HepG2 (cell line): ENCODE data around the gene TYMS. TPM values are rescaled to one million over a fixed set of nuclear protein-coding genes. Genes with fewer than 3 reads are reported as not detected.

Experiments
- ATF2 ChIP-seq: sonication (generic); formaldehyde crosslinking; IDR thresholded peaks from 2 replicates; pipeline ENCODE4 v1.4.0; 2020; ENCODE audit warnings: missing genetic modification reagents
- ATF7-NPFF ChIP-seq: sonication (generic); formaldehyde crosslinking; IDR thresholded peaks from 2 replicates; pipeline ENCODE4 v1.8.1; 2023; ENCODE audit warnings: mild to moderate bottlenecking, low read depth, missing genetic modification reagents, moderate library complexity
- DR1 ChIP-seq: sonication (generic); formaldehyde crosslinking; IDR thresholded peaks from 2 replicates; pipeline ENCODE4 v1.8.0; 2021; ENCODE audit warnings: mild to moderate bottlenecking, missing genetic modification reagents, inconsistent platforms
- EP300 ChIP-seq, 3 experiments: sonication (generic) in 1 of 3; formaldehyde crosslinking in 1 of 3; IDR thresholded peaks; 2 replicates each; pipeline versions ENCODE4 v1.5.1 to v1.6.1; 2011 to 2020; ENCODE audit warnings: low read depth in 2 of 3, low read length in 2 of 3, borderline replicate concordance in 1 of 3, improper control_type of control experiment in 1 of 3, mild to moderate bottlenecking in 1 of 3, missing genetic modification reagents in 1 of 3, moderate library complexity in 1 of 3
- ETV6 ChIP-seq: sonication (generic); formaldehyde crosslinking; conservative IDR thresholded peaks from 2 replicates; pipeline ENCODE4 v1.4.0; 2020; ENCODE audit warnings: missing genetic modification reagents
- FOSL2 ChIP-seq: sonication (generic); formaldehyde crosslinking; IDR thresholded peaks from 2 replicates; pipeline ENCODE4 v1.4.0; 2020; ENCODE audit warnings: missing genetic modification reagents
- GATAD2A ChIP-seq: IDR thresholded peaks from 2 replicates; pipeline ENCODE4 v1.6.1; 2016
- HNRNPLL ChIP-seq: fragments of 200-400 bp; formaldehyde crosslinking; IDR thresholded peaks from 2 replicates; pipeline ENCODE4 v1.6.1; 2017; ENCODE audit warnings: mild to moderate bottlenecking, low read depth, low read length; ENCODE audit not compliant: poor library complexity, severe bottlenecking
- IRF9 ChIP-seq: sonication (generic); formaldehyde crosslinking; IDR thresholded peaks from 2 replicates; pipeline ENCODE4 v1.8.0; 2022; ENCODE audit warnings: missing genetic modification reagents, mild to moderate bottlenecking, borderline replicate concordance
- MIER2 ChIP-seq: IDR thresholded peaks from 2 replicates; pipeline ENCODE4 v1.6.1; 2016; ENCODE audit warnings: missing biosample characterization, missing genetic modification reagents
- NR2F2 ChIP-seq: IDR thresholded peaks from 2 replicates; pipeline ENCODE4 v1.6.1; 2012; ENCODE audit warnings: low read depth, inconsistent platforms, borderline replicate concordance
- RNF219 ChIP-seq: sonication (generic); formaldehyde crosslinking; IDR thresholded peaks from 2 replicates; pipeline ENCODE4 v1.5.0; 2020; ENCODE audit warnings: mild to moderate bottlenecking, missing genetic modification reagents
- SP5 ChIP-seq: IDR thresholded peaks from 2 replicates; pipeline ENCODE4 v1.6.1; 2016; ENCODE audit warnings: low read depth, borderline replicate concordance
- TFE3 ChIP-seq: IDR thresholded peaks from 2 replicates; pipeline ENCODE4 v1.6.1; 2016
- U2AF2 ChIP-seq: fragments of 200-400 bp; formaldehyde crosslinking; IDR thresholded peaks from 2 replicates; pipeline ENCODE4 v1.6.1; 2017; ENCODE audit warnings: low read depth, mild to moderate bottlenecking, low read length
- ZNF292 ChIP-seq: sonication (generic); formaldehyde crosslinking; IDR thresholded peaks from 2 replicates; pipeline ENCODE4 v1.8.1; 2022; ENCODE audit warnings: mild to moderate bottlenecking, low read depth, missing genetic modification reagents, borderline replicate concordance
- ZNF468 ChIP-seq: sonication (generic); formaldehyde crosslinking; IDR thresholded peaks from 2 replicates; pipeline ENCODE4 v1.8.0; 2022; ENCODE audit warnings: mild to moderate bottlenecking, moderate library complexity, missing genetic modification reagents
- ZNF761 ChIP-seq: sonication (generic); formaldehyde crosslinking; conservative IDR thresholded peaks from 2 replicates; pipeline ENCODE4 v1.4.0; 2020; ENCODE audit warnings: mild to moderate bottlenecking, missing genetic modification reagents
- ZNF775 ChIP-seq: sonication (generic); formaldehyde crosslinking; IDR thresholded peaks from 2 replicates; pipeline ENCODE4 v1.4.0; 2020; ENCODE audit warnings: missing genetic modification reagents, mild to moderate bottlenecking, moderate library complexity, borderline replicate concordance
- ZSCAN21 ChIP-seq: sonication (generic); formaldehyde crosslinking; IDR thresholded peaks from 2 replicates; pipeline ENCODE4 v1.8.0; 2022; ENCODE audit warnings: mild to moderate bottlenecking, missing genetic modification reagents, moderate library complexity, borderline replicate concordance
- ZSCAN31 ChIP-seq: sonication (generic); formaldehyde crosslinking; IDR thresholded peaks from 2 replicates; pipeline ENCODE4 v1.5.0; 2020; ENCODE audit warnings: low read depth, mild to moderate bottlenecking, missing genetic modification reagents
- polyA plus RNA-seq, 8 experiments: library from polyadenylated mRNA; depleted of rRNA in 3 of 8; stranded (reverse) in 7 of 8; unstranded in 1 of 8; fragments of >200 nt; fragmentation: Illumina TruSeq in 4 of 8; extraction: Trizol in 4 of 8; gene quantifications; 2 replicates each; pipeline versions ENCODE4 v1.2.1 to v1.2.3, GENCODE V29; 2011 to 2016; ENCODE audit warnings: low read depth in 4 of 8, missing spikeins in 1 of 8, mixed read lengths in 1 of 8; ENCODE audit not compliant: insufficient read depth in 1 of 8
- total RNA-seq, 5 experiments: library from RNA; depleted of rRNA; stranded (reverse); fragments of >200 nt; fragmentation: Illumina TruSeq; extraction: Trizol; gene quantifications; 2 replicates each; pipeline ENCODE4 v1.2.3, GENCODE V29; 2016; ENCODE audit warnings: low read depth in 1 of 5

TYMS gene
- total and polyA plus RNA-seq, 2 of the 13 experiments (the other 11 are each of a cell fraction or from before 2014, with no cell fraction given), result 80.1 to 106 TPM

- TF ChIP-seq ATF2 (no peak), IRF9 (no peak), DR1 (CRISPR knock-in tag) (no peak), ZSCAN31 (CRISPR knock-in tag) (peak; percentile 57; the same call in 1 of the 2 replicates), ZNF292 (CRISPR knock-in tag) (no peak), EP300 (IDR thresholded peaks at IDR 0.05; ENCODE audit: low read depth in 2 of 2, low read length in 2 of 2) (peak in 1 of 2 experiments; percentile 12; a peak in 1 of 4 replicates), EP300 (CRISPR knock-in tag; IDR thresholded peaks at IDR 0.05; ENCODE audit: borderline replicate concordance) (no peak), TFE3 (peak; percentile 14; the same call in 1 of the 2 replicates), RNF219 (CRISPR knock-in tag) (no peak), ZNF761 (CRISPR knock-in tag) (peak; percentile 44; the same call in 1 of the 2 replicates), MIER2 (no peak), FOSL2 (CRISPR knock-in tag) (peak; percentile 65), U2AF2 (no peak), NR2F2 (no peak), ATF7-NPFF (CRISPR knock-in tag) (0 out of 2 replicates have a peak, but pooled peaks have one; percentile 29), ZSCAN21 (CRISPR knock-in tag) (no peak), GATAD2A (CRISPR knock-in tag) (peak; percentile 48), ZNF468 (CRISPR knock-in tag) (no peak), SP5 (no peak), ZNF775 (0 out of 2 replicates have a peak, but pooled peaks have one; percentile 35), HNRNPLL (no peak), ETV6 (CRISPR knock-in tag) (no peak)
Observed at GRCh38 chr18:703213-703967, 45.9 kb downstream of the TYMS start (continued).
